NCI-H2171 treated with DMSO at 0.1 percent for 48 hours (cell line): ENCODE data around the gene CC2D1A.

Experiments used
- DNase-seq: peaks from one replicate; lab custom pipeline; 2025; lab: John Stamatoyannopoulos, UW

The CC2D1A gene

DNA sequence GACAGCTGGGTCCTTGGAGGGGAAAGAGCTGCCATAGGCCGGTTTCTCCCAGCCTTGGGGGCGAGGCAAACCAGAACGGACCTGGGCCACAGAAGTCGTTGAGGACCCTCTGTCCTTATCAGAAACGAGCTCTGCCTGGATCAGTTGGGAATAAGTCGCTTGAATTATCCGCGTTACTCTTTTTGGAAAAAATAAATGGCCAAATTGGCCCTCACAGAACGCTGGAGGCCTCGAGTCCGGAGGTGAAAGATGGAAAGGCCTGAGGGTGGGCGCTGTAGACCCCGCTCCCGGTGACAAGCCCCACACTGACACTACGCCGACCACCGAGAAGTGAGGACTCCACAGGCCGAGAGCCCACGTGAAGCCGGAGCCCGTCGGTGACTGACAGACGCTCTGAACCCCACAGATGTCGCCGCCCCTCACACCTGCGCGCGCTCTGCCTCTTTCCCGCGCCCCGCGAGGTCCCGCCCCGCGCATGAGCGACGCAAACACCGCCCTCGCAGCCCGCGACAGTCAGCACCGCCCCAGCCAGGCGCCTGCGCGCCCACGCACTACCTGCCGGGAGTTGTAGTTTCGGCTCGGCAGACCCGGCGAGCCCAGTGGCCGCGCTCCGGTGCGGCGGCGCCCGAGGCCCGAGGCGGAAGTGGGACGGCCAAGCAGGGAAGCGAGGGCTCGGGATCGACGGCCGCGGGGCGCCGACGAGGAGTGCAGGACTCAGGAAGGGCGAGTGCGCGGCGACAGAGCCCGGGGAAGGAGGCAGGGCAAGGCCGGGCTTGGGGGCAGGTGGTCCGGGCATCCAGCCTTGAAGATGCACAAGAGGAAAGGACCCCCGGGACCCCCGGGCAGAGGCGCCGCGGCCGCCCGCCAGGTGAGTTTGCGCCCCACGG lies at the start of gene CC2D1A, which contains the start of gene BRME1:
Gene CC2D1A (plus strand): TSS at position 568 of the 887 bp plus-strand sequence. CDS start 241 bp downstream, at position 809.
Gene BRME1 (minus strand): TSS at position 484 of the 887 bp plus-strand sequence. CDS start 1,225 bp downstream, outside the sequence.
- peak; percentile 92 for DNase-seq

- DNase-seq = no peak
Measured at GRCh38 chr19:13856497-13856896, 49.5 kb upstream of the CC2D1A start.

GRCh38 chr19:13859361-13859880 lies 46.6 kb upstream of the CC2D1A start:
- DNase-seq = peak; percentile 31

- no peak for DNase-seq
Measured at GRCh38 chr19:13860679-13861391, 45.2 kb upstream of the CC2D1A start.

- no peak for DNase-seq
Measured at GRCh38 chr19:13861392-13861713, 44.6 kb upstream of the CC2D1A start.

- peak; percentile 59 for DNase-seq
Measured at GRCh38 chr19:13861714-13862531, 44.1 kb upstream of the CC2D1A start.

DNA sequence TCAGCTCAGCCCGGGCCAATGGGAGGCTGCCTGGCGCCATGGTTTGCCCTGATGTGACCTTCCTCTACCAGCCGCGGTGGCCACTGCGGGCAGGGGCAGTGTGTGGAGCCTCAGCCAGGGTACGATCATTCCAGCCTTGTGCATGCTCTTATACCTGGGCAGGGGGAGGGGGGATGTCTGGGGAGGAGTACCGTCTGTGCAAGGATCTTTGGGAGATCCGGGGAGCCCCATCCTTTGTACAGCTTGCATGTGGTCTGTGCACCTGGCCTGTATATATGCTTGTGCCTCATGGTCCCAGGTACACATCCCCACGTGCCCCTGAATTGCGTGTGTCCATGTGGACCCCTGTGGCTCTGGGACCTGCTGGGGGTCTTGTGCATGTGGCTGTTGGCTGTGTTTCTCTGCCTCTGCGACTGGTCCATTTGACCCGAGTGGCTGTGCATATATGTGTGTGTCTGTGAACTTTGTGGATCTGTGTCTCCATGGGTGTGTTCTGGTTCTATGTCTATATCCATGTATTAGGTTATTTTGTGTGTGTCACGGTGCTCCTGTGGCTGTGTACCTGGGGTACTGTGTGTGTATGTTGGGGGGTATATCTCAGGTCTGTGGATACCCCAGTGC lies 41.8 kb upstream of the CC2D1A start:
- peak; percentile 72 for DNase-seq

DNA sequence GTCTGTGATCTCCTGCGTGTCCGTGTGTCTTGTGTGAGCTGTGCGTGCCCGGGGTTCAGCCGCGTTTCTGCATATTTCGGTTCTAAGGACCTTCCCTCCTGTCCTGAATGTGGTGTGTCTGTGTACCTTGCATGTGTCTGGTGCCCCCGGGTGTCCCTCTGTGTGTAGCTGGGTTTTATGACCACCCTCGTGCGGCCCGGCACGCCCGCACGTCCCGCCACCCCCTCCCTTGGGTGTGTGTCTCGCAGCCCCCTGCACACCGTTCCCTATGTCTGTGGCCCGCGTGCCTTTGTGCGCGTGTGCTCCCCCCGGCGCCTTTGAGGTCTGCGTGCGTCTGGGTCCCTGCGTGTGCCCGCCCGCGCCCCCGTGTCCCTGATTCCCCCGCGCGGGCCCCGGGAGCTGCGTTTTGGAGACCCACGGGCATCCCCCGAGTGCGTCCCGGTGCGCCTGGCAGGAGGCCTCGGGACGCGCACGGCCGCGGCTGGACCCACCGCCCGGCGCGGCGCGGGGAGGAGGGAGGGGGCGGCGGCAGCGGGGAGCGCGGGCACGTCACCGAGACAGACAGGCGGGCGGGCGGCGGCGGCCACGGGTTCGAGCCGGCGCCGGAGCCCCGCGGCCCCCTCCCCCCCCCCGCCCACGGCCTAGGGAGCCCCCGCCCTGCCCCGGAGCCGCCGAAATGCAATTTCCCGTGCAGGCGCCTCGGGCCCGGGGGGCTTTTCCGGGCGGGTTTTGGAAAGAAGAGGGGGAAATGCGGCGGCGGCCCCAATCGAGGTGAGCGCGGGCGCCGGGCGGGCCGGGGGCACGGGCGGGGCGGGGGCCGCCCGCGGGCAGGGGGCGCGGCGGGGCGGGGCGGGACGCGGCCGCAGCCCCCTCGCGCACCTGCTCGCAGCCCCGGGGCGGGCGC lies 41.1 kb upstream of the CC2D1A start:
- peak; percentile 64 for DNase-seq

DNA sequence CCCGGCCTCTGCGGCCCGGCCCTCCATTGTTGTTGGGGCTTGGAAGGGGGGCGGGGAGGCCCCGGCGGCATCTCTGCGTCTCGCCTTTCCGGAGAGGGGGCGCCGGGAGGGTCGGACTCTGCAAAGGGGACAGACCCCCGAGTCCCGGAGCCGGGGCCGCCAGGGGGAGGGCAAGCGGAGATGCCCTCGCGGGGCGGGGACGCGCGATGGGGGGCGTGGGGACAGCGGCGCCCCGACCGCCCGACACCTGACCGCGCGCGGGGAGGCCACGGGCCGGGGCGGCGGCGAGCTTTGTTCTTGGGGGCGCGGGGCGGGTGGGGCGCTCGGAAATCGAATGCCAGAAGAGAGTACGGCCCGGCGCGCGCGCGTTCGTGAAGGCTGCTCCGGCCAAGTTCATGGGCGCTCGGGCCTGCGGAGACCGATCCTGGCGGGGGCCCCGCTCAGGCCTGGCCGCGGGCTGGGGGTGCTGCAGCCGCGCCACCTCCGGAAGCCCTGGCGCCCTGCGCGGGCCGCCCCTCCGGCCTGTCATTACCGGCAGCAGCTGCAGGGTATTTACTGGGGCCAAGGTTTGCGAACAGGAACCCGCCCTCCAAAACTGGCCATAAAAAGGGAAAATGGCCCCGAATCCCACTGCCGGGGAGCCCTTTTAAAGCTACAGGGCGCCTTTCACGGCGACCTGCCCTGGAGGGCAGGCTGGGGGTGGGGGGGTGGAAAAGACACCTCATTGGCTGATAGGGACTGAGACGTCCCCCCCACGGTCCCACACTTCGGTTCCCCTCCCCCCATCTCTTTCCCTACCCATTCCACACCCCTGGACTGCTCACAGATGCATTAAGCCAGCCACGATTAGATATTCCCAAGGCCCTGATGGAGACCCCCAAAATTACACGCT lies 40.2 kb upstream of the CC2D1A start:
- peak; percentile 21 for DNase-seq

GRCh38 chr19:13866463-13867046 lies 39.4 kb upstream of the CC2D1A start:
- DNase-seq = no peak

GRCh38 chr19:13868663-13869062 lies 37.3 kb upstream of the CC2D1A start:
- no peak for DNase-seq

DNA sequence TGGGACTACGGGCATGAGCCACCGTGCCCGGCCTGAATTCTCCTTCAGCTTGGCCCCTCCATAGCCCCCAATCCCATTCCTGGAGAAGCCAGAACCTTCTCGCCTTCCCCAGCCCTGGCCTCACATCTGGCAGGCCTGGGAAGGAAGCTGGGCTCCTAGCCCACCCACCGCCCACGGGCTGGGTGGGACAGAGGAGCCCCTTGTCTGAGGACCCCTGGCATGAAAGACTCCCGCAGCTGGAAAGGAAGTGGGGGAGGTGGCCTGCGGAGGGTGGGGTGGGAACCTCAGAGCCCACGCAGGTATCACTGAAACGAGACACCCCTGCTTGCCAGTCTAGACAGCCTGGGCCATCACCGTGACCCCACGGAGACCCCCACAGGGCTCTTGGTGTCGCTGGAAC lies 36.7 kb upstream of the CC2D1A start:
- DNase-seq = no peak

DNA sequence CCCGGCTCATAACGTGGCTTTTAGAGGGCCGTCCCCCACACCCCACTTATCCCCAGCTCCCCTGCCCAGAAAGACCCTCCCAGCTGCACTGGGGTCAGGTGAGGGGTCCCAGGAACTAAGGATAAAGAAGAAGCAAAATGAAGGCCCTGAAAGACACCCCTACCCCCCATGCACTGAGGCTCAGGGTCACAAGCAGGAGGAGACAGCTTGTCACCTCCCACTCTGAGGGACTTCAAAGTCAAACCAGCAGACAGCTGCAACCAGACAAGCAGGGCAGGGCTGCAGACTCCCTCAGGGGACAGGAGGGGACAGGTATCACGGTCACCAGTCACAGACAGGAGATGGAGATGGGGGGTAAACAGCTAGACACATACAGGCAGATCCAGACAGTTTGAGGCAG lies 35.1 kb upstream of the CC2D1A start:
- no peak for DNase-seq

GRCh38 chr19:13872339-13872694 lies 33.7 kb upstream of the CC2D1A start:
- DNase-seq = no peak

- no peak for DNase-seq
Measured at GRCh38 chr19:13872695-13873389, 33.2 kb upstream of the CC2D1A start.

- no peak for DNase-seq
Measured at GRCh38 chr19:13873834-13874515, 32.0 kb upstream of the CC2D1A start.

- no peak for DNase-seq
Measured at GRCh38 chr19:13875824-13876223, 30.2 kb upstream of the CC2D1A start.

- no peak for DNase-seq
Measured at GRCh38 chr19:13876834-13877233, 29.2 kb upstream of the CC2D1A start, which contains the start of gene NANOS3. Gene NANOS3 (plus strand): TSS chr19:13877134. CDS start chr19:13877249, 115 bp downstream.
